GM21367 (cell line): Measurements from ENCODE around the gene PRSS57.
A peak's percentile ranks its signal among the peaks of the same experiment; 100 is the strongest.
"Not testable (repeated sequence)": the region's sequence is repeated elsewhere in the genome, so short reads cannot be mapped to it uniquely, and the experiment has no call there.

Source experiments
- ATAC-seq: cut with Tn5 transposase; IDR thresholded peaks from one replicate; pipeline ENCODE4 v1.9.1; 2021; ENCODE audit not compliant: unreplicated experiment

PRSS57 gene

GRCh38 chr19:676007-676338 lies 19.3 kb downstream of the PRSS57 start:
- no peak for ATAC-seq

- ATAC-seq: no peak
These were observed 20.7 kb downstream of the PRSS57 start for GRCh38 chr19:674282-675151.

- no peak for ATAC-seq
These were observed 24.6 kb downstream of the PRSS57 start for GRCh38 chr19:670609-671075.

- ATAC-seq: not testable (repeated sequence)
These were observed 26.4 kb downstream of the PRSS57 start for GRCh38 chr19:668675-669434.

GRCh38 chr19:666985-667573 lies 28.2 kb downstream of the PRSS57 start:
- not testable (repeated sequence) for ATAC-seq

GRCh38 chr19:664913-665443 lies 30.3 kb downstream of the PRSS57 start:
- no peak for ATAC-seq

- no peak for ATAC-seq
These were observed 31.6 kb downstream of the PRSS57 start for GRCh38 chr19:663682-664117.

GRCh38 chr19:662962-663681 lies 32.1 kb downstream of the PRSS57 start, which contains the start of gene RNF126:
Gene RNF126, minus strand, starts transcription at chr19:663214. Its CDS starts 93 bp downstream, at chr19:663121.
- ATAC-seq: peak; percentile 40

- ATAC-seq: no peak
These were observed 32.9 kb downstream of the PRSS57 start for GRCh38 chr19:662207-662961.

- peak; percentile 28 for ATAC-seq
These were observed 33.6 kb downstream of the PRSS57 start for GRCh38 chr19:661427-662196.

- ATAC-seq: no peak
These were observed 34.3 kb downstream of the PRSS57 start for GRCh38 chr19:660793-661426.

- ATAC-seq: no peak
These were observed 36.1 kb downstream of the PRSS57 start for GRCh38 chr19:658916-659839.

- no peak for ATAC-seq
These were observed 37.0 kb downstream of the PRSS57 start for GRCh38 chr19:658059-658839.

GRCh38 chr19:657611-658010 lies 37.6 kb downstream of the PRSS57 start:
- ATAC-seq: no peak

GRCh38 chr19:656751-657559 lies 38.3 kb downstream of the PRSS57 start:
- ATAC-seq: no peak

GRCh38 chr19:655691-656090 lies 39.6 kb downstream of the PRSS57 start:
- ATAC-seq: no peak
